H9 (cell line): ENCODE results near the gene SETBP1. TPM values are rescaled to one million over a fixed set of nuclear protein-coding genes. Genes with fewer than 3 reads are reported as not detected.

ENCODE experiments used
- DNase-seq: peaks from one replicate; pipeline ENCODE4 v3.0.0-alpha.2; 2017
- H2AFZ ChIP-seq: one replicate; pipeline ENCODE4 v1.6.1; 2013; ENCODE audit warnings: mild to moderate bottlenecking, low read length, control low read depth, moderate library complexity
- H2AK5ac ChIP-seq: 2 replicates; pipeline ENCODE4 v1.6.1; 2013; ENCODE audit warnings: low read length, control low read depth, mixed read lengths; ENCODE audit not compliant: insufficient read length
- H2BK120ac ChIP-seq: one replicate; pipeline ENCODE4 v1.6.1; 2013; ENCODE audit warnings: low read depth, mild to moderate bottlenecking, low read length, control low read depth, inconsistent platforms; ENCODE audit not compliant: poor library complexity, severe bottlenecking
- H2BK12ac ChIP-seq: 2 replicates; pipeline ENCODE4 v1.6.1; 2013; ENCODE audit warnings: low read length, control low read depth, mixed read lengths, low read depth; ENCODE audit not compliant: insufficient read length
- H2BK15ac ChIP-seq: 2 replicates; pipeline ENCODE4 v1.6.1; 2013; ENCODE audit warnings: low read depth, low read length, control low read depth
- H2BK20ac ChIP-seq: one replicate; pipeline ENCODE4 v1.6.1; 2013; ENCODE audit warnings: low read depth, mild to moderate bottlenecking, low read length, control low read depth, inconsistent platforms; ENCODE audit not compliant: poor library complexity, severe bottlenecking
- H2BK5ac ChIP-seq: 2 replicates; pipeline ENCODE4 v1.6.1; 2013; ENCODE audit warnings: low read length, control low read depth, mixed read lengths; ENCODE audit not compliant: insufficient read length
- H3K14ac ChIP-seq: 2 replicates; pipeline ENCODE4 v1.6.1; 2013; ENCODE audit warnings: low read length, control low read depth; ENCODE audit not compliant: insufficient read depth
- H3K18ac ChIP-seq: 2 replicates; pipeline ENCODE4 v1.6.1; 2013; ENCODE audit warnings: low read depth, mild to moderate bottlenecking, mixed read lengths, low read length, control low read depth; ENCODE audit not compliant: insufficient read length
- H3K23ac ChIP-seq: 2 replicates; pipeline ENCODE4 v1.6.1; 2013; ENCODE audit warnings: low read length, control low read depth, mixed read lengths, low read depth; ENCODE audit not compliant: insufficient read length
- H3K23me2 ChIP-seq: 2 replicates; pipeline ENCODE4 v1.6.1; 2013; ENCODE audit warnings: low read depth, mild to moderate bottlenecking, mixed read lengths, low read length, control low read depth; ENCODE audit not compliant: insufficient read length, poor library complexity, severe bottlenecking
- H3K27ac ChIP-seq: 2 replicates; pipeline ENCODE4 v1.5.1; 2013; ENCODE audit warnings: low read length, control low read depth, mixed read lengths, low read depth; ENCODE audit not compliant: insufficient read length
- H3K27me3 ChIP-seq: 2 replicates; pipeline ENCODE4 v1.6.1; 2013; ENCODE audit warnings: low read length, control low read depth, inconsistent platforms; ENCODE audit not compliant: insufficient read depth
- H3K4ac ChIP-seq: 2 replicates; pipeline ENCODE4 v1.6.1; 2013; ENCODE audit warnings: low read depth, mild to moderate bottlenecking, control low read depth, inconsistent platforms, low read length, moderate library complexity
- H3K4me1 ChIP-seq: 2 replicates; pipeline ENCODE4 v1.6.1; 2013; ENCODE audit warnings: low read length, control low read depth, inconsistent platforms; ENCODE audit not compliant: insufficient read depth
- H3K4me2 ChIP-seq: 2 replicates; pipeline ENCODE4 v1.6.1; 2013; ENCODE audit warnings: low read length, control low read depth, mixed read lengths; ENCODE audit not compliant: insufficient read length, insufficient read depth
- H3K56ac ChIP-seq: 2 replicates; pipeline ENCODE4 v1.6.1; 2013; ENCODE audit warnings: low read depth, mild to moderate bottlenecking, mixed read lengths, low read length, control low read depth; ENCODE audit not compliant: insufficient read length
- H3K79me1 ChIP-seq: 2 replicates; pipeline ENCODE4 v1.6.1; 2013; ENCODE audit warnings: low read depth, mild to moderate bottlenecking, moderate library complexity, low read length, control low read depth, inconsistent platforms; ENCODE audit not compliant: insufficient read depth, poor library complexity, severe bottlenecking
- H3K79me2 ChIP-seq: 2 replicates; pipeline ENCODE4 v1.6.1; 2013; ENCODE audit warnings: low read length, control low read depth, inconsistent platforms; ENCODE audit not compliant: insufficient read depth
- H3K9ac ChIP-seq: 2 replicates; pipeline ENCODE4 v1.6.1; 2013; ENCODE audit warnings: low read length, control low read depth, mixed read lengths; ENCODE audit not compliant: insufficient read length; ENCODE audit errors: extremely low read depth
- H3K9me3 ChIP-seq: one replicate; pipeline ENCODE4 v1.6.1; 2013; ENCODE audit warnings: low read depth, low read length, inconsistent platforms; ENCODE audit not compliant: control insufficient read depth
- H3T11ph ChIP-seq: one replicate; pipeline ENCODE4 v1.6.1; 2013; ENCODE audit warnings: mild to moderate bottlenecking, low read length, control low read depth, inconsistent platforms
- H4K20me1 ChIP-seq: one replicate; pipeline ENCODE4 v1.6.1; 2013; ENCODE audit not compliant: control insufficient read depth, insufficient read length, insufficient read depth
- H4K5ac ChIP-seq: 2 replicates; pipeline ENCODE4 v1.6.1; 2013; ENCODE audit warnings: low read depth, mild to moderate bottlenecking, mixed read lengths, low read length, control low read depth; ENCODE audit not compliant: insufficient read length
- H4K8ac ChIP-seq: replicated peaks from 2 replicates; pipeline ENCODE4 v1.6.1; 2013; ENCODE audit warnings: low read length, control low read depth, mixed read lengths, low read depth; ENCODE audit not compliant: insufficient read length
- H4K91ac ChIP-seq: 2 replicates; pipeline ENCODE4 v1.6.1; 2013; ENCODE audit warnings: low read depth, mild to moderate bottlenecking, moderate library complexity, mixed read lengths, low read length, control low read depth; ENCODE audit not compliant: insufficient read length
- H3K27ac Mint-ChIP-seq, 3 experiments: 2 replicates in 2 of 3; 3 replicates in 1 of 3; pipeline ENCODE4 v1.8.0; 2020 to 2021; ENCODE audit warnings: mixed read lengths in 3 of 3, mild to moderate bottlenecking in 1 of 3, moderate library complexity in 1 of 3
- H3K27me3 Mint-ChIP-seq: 2 replicates; pipeline ENCODE4 v1.8.0; 2021; ENCODE audit warnings: low read depth, mild to moderate bottlenecking, moderate library complexity, mixed read lengths
- H3K36me3 Mint-ChIP-seq, 3 experiments: 2 replicates in 2 of 3; 3 replicates in 1 of 3; pipeline ENCODE4 v1.8.0; 2020 to 2021; ENCODE audit warnings: low read depth in 3 of 3, mixed read lengths in 3 of 3; ENCODE audit not compliant: insufficient read depth in 1 of 3
- H3K4me1 Mint-ChIP-seq, 2 experiments: 2 replicates each; pipeline ENCODE4 v1.8.0; 2020; ENCODE audit warnings: mixed read lengths in 2 of 2
- H3K4me3 Mint-ChIP-seq, 2 experiments: 2 replicates in 1 of 2; 3 replicates in 1 of 2; pipeline ENCODE4 v1.8.0; 2020 to 2021; ENCODE audit warnings: mild to moderate bottlenecking in 2 of 2, mixed read lengths in 2 of 2, moderate library complexity in 1 of 2
- H3K9me3 Mint-ChIP-seq, 2 experiments: 2 replicates in 1 of 2; 3 replicates in 1 of 2; pipeline ENCODE4 v1.8.0; 2020; ENCODE audit warnings: mild to moderate bottlenecking in 2 of 2, mixed read lengths in 2 of 2, moderate library complexity in 1 of 2
- CTCF ChIP-seq: fragments of 200-600 bp; sonication (generic); conservative IDR thresholded peaks from 3 replicates; pipeline ENCODE4 v1.8.0; 2021; ENCODE audit warnings: antibody characterized with exemption, mild to moderate bottlenecking
- total RNA-seq: library from RNA; stranded (reverse); gene quantifications from 2 replicates; pipeline ENCODE4 v1.2.1, GENCODE V29; 2021

SETBP1 gene
- total RNA-seq, 1 experiment from 2014 or later = 4.6 TPM

GRCh38 chr18:44935455-44935854 lies 254.8 kb downstream of the SETBP1 start:
- no peak overlapping the region for H3K27ac Mint-ChIP-seq
- Histone ChIP-seq H3K18ac (no peak overlapping the region), H2BK15ac (no peak overlapping the region), H3K56ac (no peak overlapping the region), H3K23ac (no peak overlapping the region), H2AFZ (no peak overlapping the region), H3K23me2 (no peaks in the 10 kb centered on the region), H2BK12ac (no peak overlapping the region), H3K27me3 (no peaks in the 10 kb centered on the region), H4K20me1 (no peaks in the 10 kb centered on the region), H3K14ac (no peak overlapping the region), H4K8ac (no peak overlapping the region), H3K9ac (no peak overlapping the region), H3T11ph (no peak overlapping the region), H3K9me3 (peaks cover 5% of the 10 kb centered on the region), H4K91ac (no peak overlapping the region), H2BK20ac (no peak overlapping the region), H3K4me1 (no peaks in the 10 kb centered on the region), H4K5ac (no peak overlapping the region), H3K4me2 (no peak overlapping the region), H3K79me2 (no peaks in the 10 kb centered on the region), H2BK5ac (no peak overlapping the region), H2AK5ac (no peak overlapping the region), H2BK120ac (no peak overlapping the region), H3K4ac (no peak overlapping the region), H3K79me1 (no peaks in the 10 kb centered on the region), H3K27ac (no peak overlapping the region)
- peaks cover 10 to 39% (median 14%) of the 10 kb centered on the region in 3 experiments; a peak in 5 of 7 replicates for H3K36me3 Mint-ChIP-seq
- TF ChIP-seq CTCF = no peak
- DNase-seq = no peak
- H3K9me3 Mint-ChIP-seq = peaks cover 37 to 39% of the 10 kb centered on the region in 2 experiments
- peaks cover 12 to 17% of the 10 kb centered on the region in 2 experiments for H3K4me1 Mint-ChIP-seq
- no peak overlapping the region for H3K4me3 Mint-ChIP-seq
- peaks cover 43% of the 10 kb centered on the region for H3K27me3 Mint-ChIP-seq
